ENCODE results near the gene SACM1L. TPM values are rescaled to one million over a fixed set of nuclear protein-coding genes. Genes with fewer than 3 reads are reported as not detected.

Gene SACM1L
- total and polyA plus RNA-seq, 2 of the 8 experiments (the other 6 are each of a cell fraction or from before 2014, with no cell fraction given): 20.1 to 61.0 TPM

GRCh38 chr3:45642731-45643152, 46.5 kb upstream of the SACM1L start (continued):
- TF ChIP-seq ATF2 (IDR thresholded peaks at IDR 0.05; ENCODE audit: low read length) (no peak), CBX8 (IDR thresholded peaks at IDR 0.05; ENCODE audit: borderline replicate concordance, low read depth, low read length) (no peak), E2F6 (IDR thresholded peaks at IDR 0.05) (no peak), SUZ12 (IDR thresholded peaks at IDR 0.05; ENCODE audit: low read length) (no peak), RAD21 (IDR thresholded peaks at IDR 0.05 in 1 of 2, conservative IDR thresholded peaks at IDR 0.05 in 1 of 2; ENCODE audit: low read depth in 2 of 2, low read length in 2 of 2) (no peak)

Measured in H1 (cell line).